GM12878 (cell line): ENCODE measurements around the gene URB1. TPM values are rescaled to one million over a fixed set of nuclear protein-coding genes. Genes with fewer than 3 reads are reported as not detected.

Experiments used
- ATAC-seq: fragments of 200-7000 bp; cut with Tn5 transposase; 3 replicates; pipeline ENCODE4 v1.9.1; 2020; ENCODE audit warnings: mild to moderate bottlenecking, moderate library complexity
- BruUV-seq: library from RNA; stranded (reverse); fragments of 400-500 nt; replicated peaks from 2 replicates; lab custom pipeline; 2021; lab: Mats Ljungman, UMichigan
- CTCF ChIA-PET: fragments of 300-600 bp; sonication (Branson Sonifier 250); formaldehyde crosslinking; extraction: SDS; loops from one replicate; lab custom pipeline; 2021; ENCODE audit warnings: inconsistent platforms; lab: Yijun Ruan, JAX
- POLR2A ChIA-PET: fragments of 350-600 bp; formaldehyde crosslinking; extraction: SDS; loops from one replicate; lab custom pipeline; 2021; ENCODE audit warnings: inconsistent platforms; lab: Charles Lee
- RAD21 ChIA-PET: fragments of 300-600 bp; sonication (Branson Sonifier 250); formaldehyde crosslinking; loops from one replicate; lab custom pipeline; 2023; ENCODE audit warnings: antibody characterized with exemption; ENCODE audit not compliant: unreplicated experiment; lab: Charles Lee
- SMC1A ChIA-PET: fragments of 300-600 bp; sonication (Branson Sonifier 250); formaldehyde crosslinking; loops from one replicate; lab custom pipeline; 2023; ENCODE audit not compliant: unreplicated experiment, uncharacterized antibody; lab: Charles Lee
- DNase-seq: peaks from one replicate; pipeline ENCODE4 v3.0.0-alpha.2; 2011; ENCODE audit warnings: low read depth, low spot score
- FAIRE-seq: peaks from 3 replicates; lab custom pipeline; 2011; peaks lifted over from hg19 to GRCh38; lab: Jason Lieb, UNC
- H2AFZ ChIP-seq: 2 replicates; pipeline ENCODE4 v1.6.0; 2011; ENCODE audit warnings: low read depth, low read length, control low read depth; ENCODE audit not compliant: control insufficient read depth
- H3K27ac ChIP-seq: 2 replicates; pipeline ENCODE4 v1.5.1; 2011; ENCODE audit warnings: control low read depth; ENCODE audit not compliant: control insufficient read depth, insufficient read depth
- H3K27me3 ChIP-seq, 2 experiments: replicated peaks in 1 of 2; 2 replicates each; pipeline versions ENCODE4 v1.6.0 to v1.6.1; 2011; ENCODE audit warnings: low read length in 1 of 2; ENCODE audit not compliant: control insufficient read depth in 2 of 2, insufficient read depth in 2 of 2
- H3K36me3 ChIP-seq, 2 experiments: 2 replicates each; pipeline ENCODE4 v1.5.1; 2011; ENCODE audit warnings: low read length in 1 of 2; ENCODE audit not compliant: control insufficient read depth in 2 of 2, insufficient read depth in 2 of 2
- H3K4me1 ChIP-seq: 2 replicates; pipeline ENCODE4 v1.6.1; 2011; ENCODE audit warnings: mild to moderate bottlenecking, low read length, moderate library complexity, mixed read lengths; ENCODE audit not compliant: control insufficient read depth, insufficient read depth
- H3K4me2 ChIP-seq: 2 replicates; pipeline ENCODE4 v1.6.0; 2011; ENCODE audit warnings: control low read depth; ENCODE audit not compliant: control insufficient read depth, insufficient read depth
- H3K4me3 ChIP-seq: fragments of 200-600 bp; sonication (generic); 2 replicates; pipeline ENCODE4 v1.5.1; 2016
- H3K79me2 ChIP-seq: 2 replicates; pipeline ENCODE4 v1.6.0; 2011; ENCODE audit warnings: low read length; ENCODE audit not compliant: control insufficient read depth, insufficient read depth
- H3K9ac ChIP-seq: 2 replicates; pipeline ENCODE4 v1.8.0; 2011; ENCODE audit warnings: low read length, control low read depth, mixed read lengths; ENCODE audit not compliant: control insufficient read depth, insufficient read depth
- H3K9me3 ChIP-seq: replicated peaks from 3 replicates; pipeline ENCODE4 v1.5.1; 2011; ENCODE audit warnings: mild to moderate bottlenecking, low read length; ENCODE audit not compliant: control insufficient read depth, insufficient read depth
- H4K20me1 ChIP-seq: 2 replicates; pipeline ENCODE4 v1.6.0; 2011; ENCODE audit not compliant: control insufficient read depth, insufficient read depth
- CREM ChIP-seq: IDR thresholded peaks from 2 replicates; pipeline ENCODE4 v1.6.1; 2014; ENCODE audit warnings: antibody characterized with exemption, low read depth
- EGR1 ChIP-seq, 2 experiments: IDR thresholded peaks; 1 replicate in 1 of 2; 2 replicates in 1 of 2; pipeline ENCODE4 v1.6.1; 2011 to 2012; ENCODE audit warnings: low read depth in 2 of 2, low read length in 2 of 2, borderline replicate concordance in 1 of 2, mild to moderate bottlenecking in 1 of 2, moderate library complexity in 1 of 2
- JUNB ChIP-seq: IDR thresholded peaks from 2 replicates; pipeline ENCODE4 v1.6.1; 2016; ENCODE audit warnings: antibody characterized with exemption, mild to moderate bottlenecking
- NFIC ChIP-seq: IDR thresholded peaks from 2 replicates; pipeline ENCODE4 v1.6.1; 2012; ENCODE audit warnings: low read depth, mild to moderate bottlenecking, inconsistent platforms, low read length, moderate library complexity
- PML ChIP-seq: IDR thresholded peaks from 2 replicates; pipeline ENCODE4 v1.6.1; 2012; ENCODE audit warnings: low read length, inconsistent platforms
- SMARCA5 ChIP-seq: fragments of 450-650 bp; IDR thresholded peaks from 2 replicates; pipeline ENCODE4 v1.6.1; 2017; ENCODE audit warnings: mild to moderate bottlenecking
- WRNIP1 ChIP-seq: IDR thresholded peaks from 2 replicates; pipeline ENCODE4 v1.6.1; 2011; ENCODE audit warnings: low read depth, low read length, improper control_type of control experiment, borderline replicate concordance
- YY1 ChIP-seq: IDR thresholded peaks from 2 replicates; pipeline ENCODE4 v1.6.1; 2011; ENCODE audit warnings: low read depth, mild to moderate bottlenecking, low read length
- WGBS: methylation state at CpG from one replicate; pipeline ENCODE4 v1.1.6; 2016; ENCODE audit warnings: low lambda C conversion rate; ENCODE audit not compliant: insufficient replicate concordance, insufficient coverage; ENCODE audit errors: missing lambda C conversion rate; 5-methylcytosine and 5-hydroxymethylcytosine counted together
- in situ Hi-C: fragments of 300-500 bp; cut with MboI; formaldehyde crosslinking; loops from 9 replicates; pipeline ENCODE4 v1.14.3; 2018; ENCODE audit warnings: mixed read lengths
- intact Hi-C: fragments of 100-400 bp; cut with micrococcal nuclease; formaldehyde crosslinking; loops from one replicate; pipeline ENCODE4 v1.14.2; 2022; ENCODE audit not compliant: unreplicated experiment
- polyA plus RNA-seq, 11 experiments: library from polyadenylated mRNA; depleted of rRNA in 4 of 11; unstranded in 6 of 11; stranded (reverse) in 5 of 11; fragments of >200 nt; fragmentation: Nextera tagmentation in 4 of 11; fragmentation: Illumina TruSeq in 1 of 11; extraction: Ambion mirVana in 4 of 11; extraction: Trizol in 1 of 11; gene quantifications; 1 replicate in 1 of 11; 2 replicates in 10 of 11; pipeline versions ENCODE4 v1.2.1 to v1.2.3, GENCODE V29; 2011 to 2016; ENCODE audit warnings: inconsistent platforms in 2 of 11, missing spikeins in 2 of 11, low read depth in 1 of 11
- total RNA-seq, 4 experiments: library from RNA; depleted of rRNA in 3 of 4; stranded (reverse); fragments of >200 nt in 3 of 4; fragmentation: Illumina TruSeq in 1 of 4; extraction: Trizol in 1 of 4; gene quantifications; 2 replicates each; pipeline versions ENCODE4 v1.2.1 to v1.2.3, GENCODE V29; 2013 to 2021
- TF ChIP-seq, protein P1 (sequence below): IDR thresholded peaks from 2 replicates; pipeline ENCODE4 v1.6.1; 2012; ENCODE audit warnings: improper control_type of control experiment, low read depth, low read length; ENCODE audit not compliant: insufficient replicate concordance
- TF ChIP-seq, protein P2 (sequence below): fragments of 450-650 bp; IDR thresholded peaks from 2 replicates; pipeline ENCODE4 v1.6.1; 2018; ENCODE audit warnings: mild to moderate bottlenecking, low read depth, moderate library complexity; ENCODE audit not compliant: partially characterized antibody
- TF ChIP-seq, protein P3 (sequence below): fragments of 150-350 bp; IDR thresholded peaks from 2 replicates; pipeline ENCODE4 v1.6.1; 2014; ENCODE audit warnings: mild to moderate bottlenecking, low read depth, low read length
- TF ChIP-seq, protein P4 (sequence below): fragments of 450-650 bp; IDR thresholded peaks from 2 replicates; pipeline ENCODE4 v1.6.1; 2016; ENCODE audit warnings: mild to moderate bottlenecking

Gene URB1
- total and polyA plus RNA-seq, 10 of the 15 experiments (the other 5 are each of a cell fraction or from before 2014, with no cell fraction given), result 0.56 to 23.2 (median 8.9) TPM

DNA sequence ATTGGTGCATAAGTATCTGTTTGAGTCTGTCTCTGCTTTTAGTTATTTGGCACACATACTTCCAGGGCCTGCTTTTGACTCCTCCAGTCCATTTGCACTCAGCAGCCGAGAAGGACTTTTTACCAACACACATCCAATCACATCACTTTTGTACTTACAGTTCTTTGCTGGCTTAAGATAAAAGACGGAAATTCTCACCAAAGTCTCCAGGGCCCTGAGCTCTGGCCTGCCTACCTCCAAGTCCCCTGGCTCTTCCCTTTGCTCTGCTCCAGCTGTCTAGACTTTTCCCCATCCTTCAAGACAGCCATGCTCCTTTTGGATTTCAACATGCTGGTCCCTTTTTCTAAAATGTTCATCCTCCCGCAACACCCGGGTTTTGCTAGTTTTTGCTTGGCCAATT is 17.5 kb upstream of the URB1 start (continued):
- TF ChIP-seq PML (no peak), WRNIP1 (no peak), JUNB (no peak)

DNA sequence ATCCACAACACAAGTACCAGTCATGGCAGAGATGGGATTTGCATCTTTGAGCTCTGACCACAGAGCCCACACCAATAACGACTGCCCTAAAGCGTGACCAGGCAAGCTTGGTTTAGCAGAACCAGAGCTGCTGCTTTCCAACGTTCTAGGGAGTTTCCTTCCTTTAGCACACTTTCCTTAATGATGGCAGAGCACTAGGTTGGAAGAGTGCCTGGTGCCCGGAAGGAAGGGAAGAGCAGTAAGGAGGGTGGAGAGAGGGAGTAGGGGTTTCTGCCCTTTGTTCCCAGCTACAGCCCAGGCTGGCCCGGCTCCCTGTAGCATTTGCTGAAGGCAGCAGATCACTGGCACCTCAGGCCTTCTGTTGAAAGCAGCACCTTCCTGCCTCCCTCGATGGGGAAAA is 13.6 kb upstream of the URB1 start:
- Histone ChIP-seq H2AFZ (no peak overlapping the region), H3K4me2 (no peak overlapping the region), H4K20me1 (no peaks in the 10 kb centered on the region), H3K27ac (no peak overlapping the region), H3K9ac (no peak overlapping the region), H3K9me3 (no peaks in the 10 kb centered on the region), H3K27me3 (peaks cover 0 to 1% of the 10 kb centered on the region in 2 experiments; a peak in 1 of 4 replicates), H3K79me2 (no peaks in the 10 kb centered on the region), H3K36me3 (no peaks in the 10 kb centered on the region), H3K4me1 (no peaks in the 10 kb centered on the region), H3K4me3 (no peak overlapping the region)
- WGBS, result 24% methylated on average over 6 of the region's 6 CpGs
- RAD21 ChIA-PET, result interaction anchor here (1.1 kb wide), 1 partner anchor 194 kb away, joined by 3 read pairs; no protein-coding TSS in a partner anchor
- POLR2A ChIA-PET, result interaction anchor here (0.6 kb wide), 1 partner anchor 799 kb away, joined by 3 read pairs; no protein-coding TSS in a partner anchor
- ATAC-seq (no peak), DNase-seq (no peak), FAIRE-seq (no peak)
- CTCF ChIA-PET, result interaction anchor here (0.5 to 9.2 kb wide), 4 partner anchors 11 to 195 kb away, joined by 3 to 90 read pairs (median 18); no protein-coding TSS in a partner anchor
- in situ Hi-C loops (loop anchor here (10.0 kb wide), 1 partner anchor 198 kb away; no protein-coding TSS in a partner anchor), intact Hi-C loops (loop anchor here (10.0 kb wide), 1 partner anchor 158 kb away; no protein-coding TSS in a partner anchor)
- BruUV-seq, result no TSS peak
- SMC1A ChIA-PET, result interaction anchor here (0.6 kb wide), 1 partner anchor 64 kb away, joined by 3 read pairs; no protein-coding TSS in a partner anchor
- TF ChIP-seq, protein P1, sequence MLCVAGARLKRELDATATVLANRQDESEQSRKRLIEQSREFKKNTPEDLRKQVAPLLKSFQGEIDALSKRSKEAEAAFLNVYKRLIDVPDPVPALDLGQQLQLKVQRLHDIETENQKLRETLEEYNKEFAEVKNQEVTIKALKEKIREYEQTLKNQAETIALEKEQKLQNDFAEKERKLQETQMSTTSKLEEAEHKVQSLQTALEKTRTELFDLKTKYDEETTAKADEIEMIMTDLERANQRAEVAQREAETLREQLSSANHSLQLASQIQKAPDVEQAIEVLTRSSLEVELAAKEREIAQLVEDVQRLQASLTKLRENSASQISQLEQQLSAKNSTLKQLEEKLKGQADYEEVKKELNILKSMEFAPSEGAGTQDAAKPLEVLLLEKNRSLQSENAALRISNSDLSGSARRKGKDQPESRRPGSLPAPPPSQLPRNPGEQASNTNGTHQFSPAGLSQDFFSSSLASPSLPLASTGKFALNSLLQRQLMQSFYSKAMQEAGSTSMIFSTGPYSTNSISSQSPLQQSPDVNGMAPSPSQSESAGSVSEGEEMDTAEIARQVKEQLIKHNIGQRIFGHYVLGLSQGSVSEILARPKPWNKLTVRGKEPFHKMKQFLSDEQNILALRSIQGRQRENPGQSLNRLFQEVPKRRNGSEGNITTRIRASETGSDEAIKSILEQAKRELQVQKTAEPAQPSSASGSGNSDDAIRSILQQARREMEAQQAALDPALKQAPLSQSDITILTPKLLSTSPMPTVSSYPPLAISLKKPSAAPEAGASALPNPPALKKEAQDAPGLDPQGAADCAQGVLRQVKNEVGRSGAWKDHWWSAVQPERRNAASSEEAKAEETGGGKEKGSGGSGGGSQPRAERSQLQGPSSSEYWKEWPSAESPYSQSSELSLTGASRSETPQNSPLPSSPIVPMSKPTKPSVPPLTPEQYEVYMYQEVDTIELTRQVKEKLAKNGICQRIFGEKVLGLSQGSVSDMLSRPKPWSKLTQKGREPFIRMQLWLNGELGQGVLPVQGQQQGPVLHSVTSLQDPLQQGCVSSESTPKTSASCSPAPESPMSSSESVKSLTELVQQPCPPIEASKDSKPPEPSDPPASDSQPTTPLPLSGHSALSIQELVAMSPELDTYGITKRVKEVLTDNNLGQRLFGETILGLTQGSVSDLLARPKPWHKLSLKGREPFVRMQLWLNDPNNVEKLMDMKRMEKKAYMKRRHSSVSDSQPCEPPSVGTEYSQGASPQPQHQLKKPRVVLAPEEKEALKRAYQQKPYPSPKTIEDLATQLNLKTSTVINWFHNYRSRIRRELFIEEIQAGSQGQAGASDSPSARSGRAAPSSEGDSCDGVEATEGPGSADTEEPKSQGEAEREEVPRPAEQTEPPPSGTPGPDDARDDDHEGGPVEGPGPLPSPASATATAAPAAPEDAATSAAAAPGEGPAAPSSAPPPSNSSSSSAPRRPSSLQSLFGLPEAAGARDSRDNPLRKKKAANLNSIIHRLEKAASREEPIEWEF, result no peak
- TF ChIP-seq, protein P2, sequence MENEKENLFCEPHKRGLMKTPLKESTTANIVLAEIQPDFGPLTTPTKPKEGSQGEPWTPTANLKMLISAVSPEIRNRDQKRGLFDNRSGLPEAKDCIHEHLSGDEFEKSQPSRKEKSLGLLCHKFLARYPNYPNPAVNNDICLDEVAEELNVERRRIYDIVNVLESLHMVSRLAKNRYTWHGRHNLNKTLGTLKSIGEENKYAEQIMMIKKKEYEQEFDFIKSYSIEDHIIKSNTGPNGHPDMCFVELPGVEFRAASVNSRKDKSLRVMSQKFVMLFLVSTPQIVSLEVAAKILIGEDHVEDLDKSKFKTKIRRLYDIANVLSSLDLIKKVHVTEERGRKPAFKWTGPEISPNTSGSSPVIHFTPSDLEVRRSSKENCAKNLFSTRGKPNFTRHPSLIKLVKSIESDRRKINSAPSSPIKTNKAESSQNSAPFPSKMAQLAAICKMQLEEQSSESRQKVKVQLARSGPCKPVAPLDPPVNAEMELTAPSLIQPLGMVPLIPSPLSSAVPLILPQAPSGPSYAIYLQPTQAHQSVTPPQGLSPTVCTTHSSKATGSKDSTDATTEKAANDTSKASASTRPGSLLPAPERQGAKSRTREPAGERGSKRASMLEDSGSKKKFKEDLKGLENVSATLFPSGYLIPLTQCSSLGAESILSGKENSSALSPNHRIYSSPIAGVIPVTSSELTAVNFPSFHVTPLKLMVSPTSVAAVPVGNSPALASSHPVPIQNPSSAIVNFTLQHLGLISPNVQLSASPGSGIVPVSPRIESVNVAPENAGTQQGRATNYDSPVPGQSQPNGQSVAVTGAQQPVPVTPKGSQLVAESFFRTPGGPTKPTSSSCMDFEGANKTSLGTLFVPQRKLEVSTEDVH, result no peak
- TF ChIP-seq EGR1 (IDR thresholded peaks at IDR 0.05; ENCODE audit: borderline replicate concordance in 1 of 2, low read depth in 2 of 2, low read length in 2 of 2) (no peak), YY1 (no peak), CREM (no peak), NFIC (no peak), SMARCA5 (no peak)
- TF ChIP-seq, protein P3, sequence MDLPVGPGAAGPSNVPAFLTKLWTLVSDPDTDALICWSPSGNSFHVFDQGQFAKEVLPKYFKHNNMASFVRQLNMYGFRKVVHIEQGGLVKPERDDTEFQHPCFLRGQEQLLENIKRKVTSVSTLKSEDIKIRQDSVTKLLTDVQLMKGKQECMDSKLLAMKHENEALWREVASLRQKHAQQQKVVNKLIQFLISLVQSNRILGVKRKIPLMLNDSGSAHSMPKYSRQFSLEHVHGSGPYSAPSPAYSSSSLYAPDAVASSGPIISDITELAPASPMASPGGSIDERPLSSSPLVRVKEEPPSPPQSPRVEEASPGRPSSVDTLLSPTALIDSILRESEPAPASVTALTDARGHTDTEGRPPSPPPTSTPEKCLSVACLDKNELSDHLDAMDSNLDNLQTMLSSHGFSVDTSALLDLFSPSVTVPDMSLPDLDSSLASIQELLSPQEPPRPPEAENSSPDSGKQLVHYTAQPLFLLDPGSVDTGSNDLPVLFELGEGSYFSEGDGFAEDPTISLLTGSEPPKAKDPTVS, result no peak
- TF ChIP-seq, protein P4, sequence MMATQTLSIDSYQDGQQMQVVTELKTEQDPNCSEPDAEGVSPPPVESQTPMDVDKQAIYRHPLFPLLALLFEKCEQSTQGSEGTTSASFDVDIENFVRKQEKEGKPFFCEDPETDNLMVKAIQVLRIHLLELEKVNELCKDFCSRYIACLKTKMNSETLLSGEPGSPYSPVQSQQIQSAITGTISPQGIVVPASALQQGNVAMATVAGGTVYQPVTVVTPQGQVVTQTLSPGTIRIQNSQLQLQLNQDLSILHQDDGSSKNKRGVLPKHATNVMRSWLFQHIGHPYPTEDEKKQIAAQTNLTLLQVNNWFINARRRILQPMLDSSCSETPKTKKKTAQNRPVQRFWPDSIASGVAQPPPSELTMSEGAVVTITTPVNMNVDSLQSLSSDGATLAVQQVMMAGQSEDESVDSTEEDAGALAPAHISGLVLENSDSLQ, result no peak
